H1 (cell line): ENCODE measurements around the gene INAFM2. TPM values are rescaled to one million over a fixed set of nuclear protein-coding genes. Genes with fewer than 3 reads are reported as not detected.
A peak's percentile ranks its signal among the peaks of the same experiment; 100 is the strongest.

Source experiments
- CTCF ChIA-PET: fragments of 300-600 bp; sonication (Branson Sonifier 250); formaldehyde crosslinking; loops from one replicate; lab custom pipeline; 2021; ENCODE audit not compliant: partially characterized antibody; lab: Charles Lee
- POLR2A ChIA-PET: fragments of 300-600 bp; sonication (Branson Sonifier 250); formaldehyde crosslinking; loops from one replicate; lab custom pipeline; 2021; ENCODE audit warnings: inconsistent platforms; ENCODE audit not compliant: partially characterized antibody; lab: Charles Lee
- DNase-seq, 2 experiments: peaks; one replicate each; pipeline versions ENCODE4 v3.0.0 to v3.0.0-alpha.2; 2010 to 2022; ENCODE audit warnings: low spot score in 2 of 2, low read depth in 1 of 2, mixed read lengths in 1 of 2
- FAIRE-seq: peaks from 2 replicates; lab custom pipeline; 2011; peaks lifted over from hg19 to GRCh38; lab: Jason Lieb, UNC
- H2AFZ ChIP-seq: 2 replicates; pipeline ENCODE4 v1.8.1; 2012; ENCODE audit warnings: low read length, inconsistent platforms
- H2AK5ac ChIP-seq: 2 replicates; pipeline ENCODE4 v1.6.1; 2013; ENCODE audit warnings: low read depth, low read length
- H2BK120ac ChIP-seq: replicated peaks from 2 replicates; pipeline ENCODE3; 2013; ENCODE audit warnings: low read depth, low read length, inconsistent platforms
- H2BK12ac ChIP-seq: 2 replicates; pipeline ENCODE4 v1.6.1; 2013; ENCODE audit warnings: low read depth, low read length
- H2BK15ac ChIP-seq: 2 replicates; pipeline ENCODE4 v1.6.1; 2013; ENCODE audit warnings: low read length
- H2BK20ac ChIP-seq: 2 replicates; pipeline ENCODE4 v1.6.1; 2013; ENCODE audit warnings: low read length
- H2BK5ac ChIP-seq: 2 replicates; pipeline ENCODE4 v1.6.1; 2013; ENCODE audit warnings: low read depth, low read length
- H3K14ac ChIP-seq: 2 replicates; pipeline ENCODE4 v1.6.1; 2013; ENCODE audit warnings: inconsistent platforms; ENCODE audit not compliant: insufficient read length
- H3K18ac ChIP-seq: 2 replicates; pipeline ENCODE4 v1.6.1; 2013; ENCODE audit warnings: low read length; ENCODE audit errors: extremely low read depth
- H3K23ac ChIP-seq: 2 replicates; pipeline ENCODE4 v1.6.1; 2013; ENCODE audit warnings: inconsistent platforms; ENCODE audit not compliant: insufficient read length
- H3K23me2 ChIP-seq: 2 replicates; pipeline ENCODE4 v1.6.1; 2013; ENCODE audit warnings: low read depth, low read length
- H3K27ac ChIP-seq: 2 replicates; pipeline ENCODE4 v1.6.1; 2011; ENCODE audit warnings: low read depth, low read length, inconsistent platforms
- H3K27me3 ChIP-seq, 4 experiments: replicated peaks in 1 of 4; 1 replicate in 1 of 4; 2 replicates in 3 of 4; pipeline versions ENCODE4 v1.6.1 to v1.8.1; 2011 to 2013; ENCODE audit warnings: low read length in 3 of 4, mild to moderate bottlenecking in 3 of 4, inconsistent platforms in 2 of 4, mixed read lengths in 2 of 4, moderate library complexity in 1 of 4; ENCODE audit not compliant: control insufficient read depth in 3 of 4, insufficient read depth in 3 of 4; ENCODE audit errors: extremely low read depth in 1 of 4
- H3K36me3 ChIP-seq, 4 experiments: 2 replicates each; pipeline versions ENCODE4 v1.6.1 to v1.8.1; 2011 to 2013; ENCODE audit warnings: mild to moderate bottlenecking in 4 of 4, low read length in 3 of 4, moderate library complexity in 2 of 4, control low read depth in 1 of 4, inconsistent platforms in 1 of 4; ENCODE audit not compliant: insufficient read depth in 4 of 4, control insufficient read depth in 2 of 4
- H3K4ac ChIP-seq: replicated peaks from 2 replicates; pipeline ENCODE3; 2013; ENCODE audit warnings: low read length, low read depth, mixed read lengths, inconsistent platforms; ENCODE audit not compliant: insufficient read length
- H3K4me1 ChIP-seq, 4 experiments: replicated peaks in 1 of 4; 1 replicate in 1 of 4; 2 replicates in 3 of 4; pipeline versions ENCODE4 v1.6.1 to v1.8.1; 2011 to 2013; ENCODE audit warnings: low read length in 3 of 4, inconsistent platforms in 2 of 4, mixed read lengths in 1 of 4; ENCODE audit not compliant: insufficient read depth in 4 of 4, control insufficient read depth in 3 of 4
- H3K4me2 ChIP-seq, 2 experiments: 2 replicates each; pipeline versions ENCODE4 v1.6.1 to v1.8.1; 2011 to 2013; ENCODE audit warnings: low read depth in 2 of 2, low read length in 2 of 2, control low read depth in 1 of 2, inconsistent platforms in 1 of 2, mild to moderate bottlenecking in 1 of 2; ENCODE audit not compliant: insufficient read depth in 1 of 2
- H3K4me3 ChIP-seq, 4 experiments: fragments of 200-600, 300-600 bp in 1 of 4; sonication (generic), shearing (Covaris generic), sonication (Bioruptor Twin) in 1 of 4; 2 replicates each; pipeline versions ENCODE4 v1.5.1 to v1.8.1; 2011 to 2016; ENCODE audit warnings: low read length in 4 of 4, low read depth in 3 of 4, control low read depth in 2 of 4, inconsistent platforms in 2 of 4, mild to moderate bottlenecking in 2 of 4, mixed read lengths in 1 of 4, moderate library complexity in 1 of 4; ENCODE audit not compliant: insufficient read depth in 2 of 4; ENCODE audit errors: extremely low read depth in 1 of 4
- H3K56ac ChIP-seq: replicated peaks from 2 replicates; pipeline ENCODE3; 2013; ENCODE audit warnings: low read depth, mild to moderate bottlenecking, mixed read lengths, low read length, inconsistent platforms; ENCODE audit not compliant: insufficient read length
- H3K79me1 ChIP-seq: 2 replicates; pipeline ENCODE4 v1.6.1; 2013; ENCODE audit warnings: low read depth, low read length, control low read depth
- H3K79me2 ChIP-seq, 2 experiments: 2 replicates each; pipeline versions ENCODE4 v1.6.1 to v1.8.1; 2012 to 2013; ENCODE audit warnings: low read length in 2 of 2, mild to moderate bottlenecking in 2 of 2, inconsistent platforms in 1 of 2; ENCODE audit not compliant: insufficient read depth in 2 of 2, control insufficient read depth in 1 of 2
- H3K9ac ChIP-seq, 4 experiments: replicated peaks in 1 of 4; 1 replicate in 1 of 4; 2 replicates in 3 of 4; pipeline versions ENCODE4 v1.6.1 to v1.8.1; 2011 to 2013; ENCODE audit warnings: low read depth in 3 of 4, low read length in 3 of 4, control low read depth in 2 of 4, mild to moderate bottlenecking in 2 of 4, moderate library complexity in 2 of 4, inconsistent platforms in 1 of 4; ENCODE audit errors: extremely low read depth in 1 of 4
- H3K9me3 ChIP-seq, 2 experiments: 2 replicates each; pipeline versions ENCODE4 v1.6.1 to v1.8.1; 2012 to 2013; ENCODE audit warnings: mild to moderate bottlenecking in 2 of 2, moderate library complexity in 2 of 2, control low read depth in 1 of 2, inconsistent platforms in 1 of 2, low read depth in 1 of 2, low read length in 1 of 2, mixed read lengths in 1 of 2; ENCODE audit not compliant: insufficient read depth in 2 of 2
- H4K20me1 ChIP-seq, 2 experiments: replicated peaks in 1 of 2; 2 replicates each; pipeline versions ENCODE3 to v1.8.1; 2011 to 2013; ENCODE audit warnings: inconsistent platforms in 2 of 2, low read length in 2 of 2, mild to moderate bottlenecking in 1 of 2; ENCODE audit not compliant: insufficient read depth in 2 of 2, control insufficient read depth in 1 of 2
- H4K5ac ChIP-seq: 2 replicates; pipeline ENCODE4 v1.6.1; 2013; ENCODE audit warnings: low read length, low read depth, mixed read lengths, inconsistent platforms; ENCODE audit not compliant: insufficient read length
- H4K8ac ChIP-seq: 2 replicates; pipeline ENCODE4 v1.8.0; 2013; ENCODE audit warnings: mild to moderate bottlenecking, moderate library complexity, low read length, inconsistent platforms; ENCODE audit not compliant: insufficient read depth; ENCODE audit errors: extremely low read depth
- H4K91ac ChIP-seq: replicated peaks from 2 replicates; pipeline ENCODE3; 2013; ENCODE audit warnings: low read length, mixed read lengths, inconsistent platforms; ENCODE audit not compliant: insufficient read length
- CEBPB ChIP-seq: IDR thresholded peaks from 2 replicates; pipeline ENCODE4 v1.6.1; 2012; ENCODE audit warnings: low read depth, low read length
- POU5F1 ChIP-seq: IDR thresholded peaks from 2 replicates; pipeline ENCODE4 v1.6.1; 2011; ENCODE audit warnings: low read depth, mild to moderate bottlenecking, low read length, moderate library complexity
- SP4 ChIP-seq: IDR thresholded peaks from 2 replicates; pipeline ENCODE4 v1.6.1; 2012; ENCODE audit warnings: low read length, inconsistent platforms
- TEAD4 ChIP-seq: IDR thresholded peaks from 2 replicates; pipeline ENCODE4 v1.6.1; 2012; ENCODE audit warnings: low read depth, low read length, inconsistent platforms, mixed read lengths
- WGBS, 2 experiments: shearing (Covaris generic) in 1 of 2; methylation state at CpG; one replicate each; pipeline versions ENCODE4 v1.1.6 to v1.1.7; 2013 to 2015; ENCODE audit warnings: low lambda C conversion rate in 2 of 2, mixed read lengths in 2 of 2, inconsistent platforms in 1 of 2, low coverage in 1 of 2, missing lambda C conversion rate in 1 of 2; ENCODE audit not compliant: insufficient replicate concordance in 2 of 2, insufficient coverage in 1 of 2, insufficient read length in 1 of 2; ENCODE audit errors: extremely low coverage in 1 of 2, missing lambda C conversion rate in 1 of 2; 5-methylcytosine and 5-hydroxymethylcytosine counted together
- polyA plus RNA-seq, 7 experiments: library from polyadenylated mRNA; depleted of rRNA in 3 of 7; stranded (reverse) in 5 of 7; unstranded in 2 of 7; fragments of >200 nt in 5 of 7; fragments of 200-250 nt in 2 of 7; gene quantifications; 1 replicate in 5 of 7; 2 replicates in 1 of 7; 4 replicates in 1 of 7; pipeline versions ENCODE4 v1.2.1 to v1.2.3, GENCODE V29; 2011 to 2013; ENCODE audit warnings: missing spikeins in 2 of 7, mixed read lengths in 2 of 7
- total RNA-seq: library from RNA; stranded (reverse); fragmentation: NEBNext Ultra II Directional; extraction: Animal tissue kit (Norgen Biotek cat#: 25700); gene quantifications from 2 replicates; pipeline ENCODE4 v1.2.1, GENCODE V29; 2021

Gene INAFM2
- total and polyA plus RNA-seq, 2 of the 8 experiments (the other 6 are each of a cell fraction or from before 2014, with no cell fraction given) = 15.3 to 35.1 TPM

DNA sequence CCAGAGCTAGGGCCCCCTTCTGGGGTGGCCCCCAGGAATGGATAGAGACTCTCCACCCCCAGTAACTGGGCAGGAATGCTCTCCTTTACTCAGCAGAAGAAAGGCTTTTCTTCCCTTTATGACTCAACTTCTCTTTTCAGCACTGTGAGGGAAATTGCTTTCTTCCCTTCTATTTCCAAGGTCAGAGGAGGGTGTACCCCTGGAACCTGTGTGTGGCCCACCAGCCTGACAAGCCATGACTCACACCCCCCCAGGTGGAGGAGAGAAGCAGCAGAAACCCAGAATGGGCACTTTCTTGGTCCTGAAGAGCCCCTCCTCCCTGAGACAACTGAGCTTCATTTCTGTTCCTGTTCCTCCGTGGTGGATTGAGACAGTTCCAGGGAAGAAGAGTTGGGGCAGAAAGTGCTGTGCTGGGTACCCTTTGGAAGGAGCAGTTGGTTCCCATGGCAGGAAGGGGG lies 37.9 kb upstream of the INAFM2 start:
- no peak overlapping the region for H3K14ac ChIP-seq
- H3K9me3 ChIP-seq = no peaks in the 10 kb centered on the region
- H4K5ac ChIP-seq = no peak overlapping the region
- no peaks in the 10 kb centered on the region for H4K20me1 ChIP-seq
- TF ChIP-seq SP4 (no peak), CEBPB (no peak), TEAD4 (no peak), POU5F1 (no peak)
- no peak overlapping the region for H4K8ac ChIP-seq
- CTCF ChIA-PET = interaction anchor here (0.6 to 16.2 kb wide), 11 partner anchors 11 to 234 kb away, joined by 3 to 518 read pairs (median 3); partner anchors contain the start of genes CCDC9B, INAFM2, PAK6 and PLCB2
- DNase-seq (no peak), FAIRE-seq (no peak)
- H3K18ac ChIP-seq = no peak overlapping the region
- H2AK5ac ChIP-seq = peak overlapping the region; percentile 40; the same call in 1 of the 2 replicates
- H3K79me1 ChIP-seq = no peaks in the 10 kb centered on the region; the same call in 1 of the 2 replicates
- H3K4me3 ChIP-seq = no peak overlapping the region
- no peak overlapping the region for H3K56ac ChIP-seq
- H2BK15ac ChIP-seq = no peak overlapping the region
- no peak overlapping the region for H2AFZ ChIP-seq
- H3K4me1 ChIP-seq = peaks cover 16 to 44% (median 33%) of the 10 kb centered on the region in 4 experiments
- H2BK20ac ChIP-seq = no peak overlapping the region
- peak overlapping the region; percentile 14 to 18; a peak in 2 of 4 replicates for H3K4me2 ChIP-seq
- POLR2A ChIA-PET = interaction anchor here (0.9 to 2.3 kb wide), 10 partner anchors 10 to 233 kb away, joined by 3 to 9 read pairs (median 6); partner anchors contain the start of genes INAFM2 and PLCB2
- peaks cover 43 to 67% (median 56%) of the 10 kb centered on the region in 4 experiments for H3K27me3 ChIP-seq
- H3K23ac ChIP-seq = no peak overlapping the region
- H3K36me3 ChIP-seq = peaks cover 0 to 15% (median 0%) of the 10 kb centered on the region in 4 experiments; a peak in 1 of 8 replicates
- no peak overlapping the region for H3K27ac ChIP-seq
- no peak overlapping the region for H2BK5ac ChIP-seq
- peaks cover 22% of the 10 kb centered on the region; the same call in 1 of the 2 replicates for H3K23me2 ChIP-seq
- no peak overlapping the region for H4K91ac ChIP-seq
- WGBS, 2 experiments = 15% methylated on average over 1 of the region's 1 CpG; no CpG with 5 or more reads in 1 of the 2 experiments
- no peak overlapping the region for H2BK120ac ChIP-seq
- 0 out of 2 replicates have a peak overlapping the region, but pooled peaks have one; percentile 19 for H2BK12ac ChIP-seq
- no peaks in the 10 kb centered on the region for H3K79me2 ChIP-seq
- no peak overlapping the region for H3K9ac ChIP-seq
- H3K4ac ChIP-seq = no peak overlapping the region
